SK-N-MC (cell line): ENCODE measurements around the gene CACNA2D1.

Experiments
- EZH2 ChIP-seq: fragments of 200-600 bp; sonication (generic); IDR thresholded peaks from one replicate; pipeline ENCODE4 v1.6.1; 2017; ENCODE audit warnings: antibody characterized with exemption
- FOXP2 ChIP-seq: optimal IDR thresholded peaks from 2 replicates; pipeline ENCODE3; 2011; ENCODE audit warnings: mild to moderate bottlenecking, moderate library complexity; ENCODE audit not compliant: insufficient read depth; ENCODE audit errors: extremely low read length, control extremely low read depth
- POLR2AphosphoS5 ChIP-seq: IDR thresholded peaks from 2 replicates; pipeline ENCODE4 v1.6.1; 2012; ENCODE audit warnings: mild to moderate bottlenecking, low read depth, low read length, borderline replicate concordance

- TF ChIP-seq EZH2 (no peak), POLR2AphosphoS5 (no peak), FOXP2 (no peak)
Measured at GRCh38 chr7:82434275-82435022, 9.1 kb downstream of the CACNA2D1 start.
